Smooth muscle cell (in vitro differentiated cells): ENCODE results near the gene SNTG2. TPM values are rescaled to one million over a fixed set of nuclear protein-coding genes. Genes with fewer than 3 reads are reported as not detected.

Experiments used
- DNase-seq: peaks from one replicate; lab custom pipeline; 2025; ENCODE audit not compliant: unreplicated experiment; lab: John Stamatoyannopoulos, UW
- H2AFZ ChIP-seq: fragments of 200-600 bp; sonication (generic); 2 replicates; pipeline ENCODE4 v1.6.0; 2016; ENCODE audit warnings: antibody characterized with exemption, low read depth, mild to moderate bottlenecking
- H3F3A ChIP-seq: fragments of 200-600 bp; sonication (generic); 2 replicates; pipeline ENCODE4 v1.6.0; 2017; ENCODE audit warnings: antibody characterized with exemption, low read depth
- H3K27ac ChIP-seq: fragments of 200-600 bp; sonication (generic); 2 replicates; pipeline ENCODE4 v1.5.1; 2016; ENCODE audit warnings: low read depth, mild to moderate bottlenecking
- H3K27me3 ChIP-seq: fragments of 200-600 bp; sonication (generic); 2 replicates; pipeline ENCODE4 v1.6.1; 2016; ENCODE audit warnings: low read depth, mild to moderate bottlenecking
- H3K36me3 ChIP-seq: fragments of 200-600 bp; sonication (generic); 2 replicates; pipeline ENCODE4 v1.5.1; 2016; ENCODE audit warnings: low read depth
- H3K4me1 ChIP-seq: fragments of 200-600 bp; sonication (generic); 2 replicates; pipeline ENCODE4 v1.5.1; 2016; ENCODE audit warnings: low read depth
- H3K4me2 ChIP-seq: fragments of 200-600 bp; sonication (generic); 2 replicates; pipeline ENCODE4 v1.6.0; 2016; ENCODE audit warnings: mild to moderate bottlenecking
- H3K4me3 ChIP-seq: fragments of 200-600 bp; sonication (generic); 2 replicates; pipeline ENCODE4 v1.5.1; 2016; ENCODE audit warnings: mild to moderate bottlenecking
- H3K79me2 ChIP-seq: fragments of 200-600 bp; sonication (generic); 2 replicates; pipeline ENCODE4 v1.6.0; 2016; ENCODE audit warnings: low read depth, mild to moderate bottlenecking
- H3K9ac ChIP-seq: fragments of 200-600 bp; sonication (generic); 2 replicates; pipeline ENCODE4 v1.6.0; 2016; ENCODE audit warnings: low read depth
- H3K9me3 ChIP-seq: fragments of 200-600 bp; sonication (generic); replicated peaks from 2 replicates; pipeline ENCODE4 v1.5.1; 2016; ENCODE audit warnings: low read depth
- H4K20me1 ChIP-seq: fragments of 200-600 bp; sonication (generic); 2 replicates; pipeline ENCODE4 v1.6.0; 2016; ENCODE audit warnings: low read depth
- WGBS: methylation state at CpG from one replicate; pipeline ENCODE4 v1.1.7; 2016; ENCODE audit warnings: low lambda C conversion rate; 5-methylcytosine and 5-hydroxymethylcytosine counted together
- polyA plus RNA-seq: library from polyadenylated mRNA; unstranded; fragments of >200 nt; fragmentation: Nextera tagmentation; extraction: Ambion mirVana; gene quantifications from 2 replicates; pipeline ENCODE4 v1.2.1, GENCODE V29; 2016
- total RNA-seq: library from RNA; depleted of rRNA; stranded (reverse); fragments of >200 nt; gene quantifications from 2 replicates; pipeline ENCODE4 v1.2.3, GENCODE V29; 2014
- TF ChIP-seq, protein P1 (sequence below): fragments of 200-600 bp; sonication (generic); IDR thresholded peaks from 2 replicates; pipeline ENCODE4 v1.5.1; 2017; ENCODE audit warnings: borderline replicate concordance, mild to moderate bottlenecking, antibody characterized with exemption; ENCODE audit not compliant: insufficient read depth, poor library complexity, severe bottlenecking

Gene SNTG2
- total and polyA plus RNA-seq, 2 experiments from 2014 or later, result 0.56 TPM; not detected in 1

DNA sequence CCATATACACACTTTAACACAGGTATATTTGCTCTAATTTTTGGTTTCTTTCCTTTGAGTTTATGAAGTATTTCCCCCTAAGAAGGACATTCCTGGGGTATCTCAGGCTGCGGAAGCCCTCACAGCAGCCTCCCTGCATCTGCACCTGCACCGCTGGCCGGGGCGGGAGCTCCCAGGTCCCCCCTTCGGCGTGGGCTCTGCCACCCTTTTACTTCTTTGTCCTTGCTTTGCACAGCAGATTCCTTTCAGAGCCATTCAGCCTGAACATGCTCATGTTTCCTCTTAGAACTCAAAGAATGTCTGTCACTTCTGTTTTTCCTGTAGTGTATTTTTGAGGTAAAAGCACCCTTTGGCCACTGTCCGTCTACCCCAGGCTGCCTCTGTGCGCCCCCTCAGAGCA is 146.5 kb downstream of the SNTG2 start:
- H3K9me3 ChIP-seq, result no peaks in the 10 kb centered on the region
- TF ChIP-seq, protein P1, sequence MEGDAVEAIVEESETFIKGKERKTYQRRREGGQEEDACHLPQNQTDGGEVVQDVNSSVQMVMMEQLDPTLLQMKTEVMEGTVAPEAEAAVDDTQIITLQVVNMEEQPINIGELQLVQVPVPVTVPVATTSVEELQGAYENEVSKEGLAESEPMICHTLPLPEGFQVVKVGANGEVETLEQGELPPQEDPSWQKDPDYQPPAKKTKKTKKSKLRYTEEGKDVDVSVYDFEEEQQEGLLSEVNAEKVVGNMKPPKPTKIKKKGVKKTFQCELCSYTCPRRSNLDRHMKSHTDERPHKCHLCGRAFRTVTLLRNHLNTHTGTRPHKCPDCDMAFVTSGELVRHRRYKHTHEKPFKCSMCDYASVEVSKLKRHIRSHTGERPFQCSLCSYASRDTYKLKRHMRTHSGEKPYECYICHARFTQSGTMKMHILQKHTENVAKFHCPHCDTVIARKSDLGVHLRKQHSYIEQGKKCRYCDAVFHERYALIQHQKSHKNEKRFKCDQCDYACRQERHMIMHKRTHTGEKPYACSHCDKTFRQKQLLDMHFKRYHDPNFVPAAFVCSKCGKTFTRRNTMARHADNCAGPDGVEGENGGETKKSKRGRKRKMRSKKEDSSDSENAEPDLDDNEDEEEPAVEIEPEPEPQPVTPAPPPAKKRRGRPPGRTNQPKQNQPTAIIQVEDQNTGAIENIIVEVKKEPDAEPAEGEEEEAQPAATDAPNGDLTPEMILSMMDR, result no peak
- no peaks in the 10 kb centered on the region for H4K20me1 ChIP-seq
- H3K36me3 ChIP-seq, result no peaks in the 10 kb centered on the region
- WGBS, result 96% methylated on average over 8 of the region's 8 CpGs
- no peaks in the 10 kb centered on the region for H3F3A ChIP-seq
- H3K27me3 ChIP-seq, result no peaks in the 10 kb centered on the region
- no peak overlapping the region for H2AFZ ChIP-seq
- H3K27ac ChIP-seq, result no peak overlapping the region
- H3K4me3 ChIP-seq, result no peak overlapping the region
- no peak overlapping the region for H3K4me2 ChIP-seq
- no peak for DNase-seq
- H3K4me1 ChIP-seq, result peaks cover 8% of the 10 kb centered on the region
- H3K9ac ChIP-seq, result no peak overlapping the region
- no peaks in the 10 kb centered on the region for H3K79me2 ChIP-seq

DNA sequence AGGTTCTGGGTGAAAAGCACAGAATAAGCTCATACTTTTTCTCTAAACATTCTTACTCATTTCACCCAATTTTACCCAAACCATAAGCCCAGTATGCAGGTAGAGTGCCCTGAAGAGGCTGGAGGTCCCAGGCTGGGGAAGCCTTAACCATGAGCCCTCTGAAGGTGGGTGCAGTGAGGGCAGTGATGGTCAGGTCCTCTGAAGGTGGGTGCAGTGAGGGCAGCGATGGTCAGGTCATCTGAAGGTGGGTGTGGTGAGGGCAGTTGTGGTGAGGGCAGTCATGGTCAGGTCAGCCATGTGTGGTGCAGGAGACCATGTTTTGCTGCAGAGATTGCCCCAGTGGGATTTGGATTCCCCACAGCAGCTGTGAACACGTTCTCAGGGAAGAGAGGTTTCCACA is 148.8 kb downstream of the SNTG2 start:
- H3K9me3 ChIP-seq, result no peaks in the 10 kb centered on the region
- H3K79me2 ChIP-seq, result no peaks in the 10 kb centered on the region
- H3K27ac ChIP-seq, result no peak overlapping the region
- no peaks in the 10 kb centered on the region for H3K27me3 ChIP-seq
- H2AFZ ChIP-seq, result no peak overlapping the region
- 64% methylated on average over 2 of the region's 2 CpGs for WGBS
- no peaks in the 10 kb centered on the region for H3K36me3 ChIP-seq
- no peak overlapping the region for H3K4me2 ChIP-seq
- DNase-seq, result no peak
- no peaks in the 10 kb centered on the region for H4K20me1 ChIP-seq
- no peak overlapping the region for H3K9ac ChIP-seq
- peaks cover 8% of the 10 kb centered on the region for H3K4me1 ChIP-seq
- TF ChIP-seq, protein P1, result no peak
- H3K4me3 ChIP-seq, result no peak overlapping the region
- no peaks in the 10 kb centered on the region for H3F3A ChIP-seq

DNA sequence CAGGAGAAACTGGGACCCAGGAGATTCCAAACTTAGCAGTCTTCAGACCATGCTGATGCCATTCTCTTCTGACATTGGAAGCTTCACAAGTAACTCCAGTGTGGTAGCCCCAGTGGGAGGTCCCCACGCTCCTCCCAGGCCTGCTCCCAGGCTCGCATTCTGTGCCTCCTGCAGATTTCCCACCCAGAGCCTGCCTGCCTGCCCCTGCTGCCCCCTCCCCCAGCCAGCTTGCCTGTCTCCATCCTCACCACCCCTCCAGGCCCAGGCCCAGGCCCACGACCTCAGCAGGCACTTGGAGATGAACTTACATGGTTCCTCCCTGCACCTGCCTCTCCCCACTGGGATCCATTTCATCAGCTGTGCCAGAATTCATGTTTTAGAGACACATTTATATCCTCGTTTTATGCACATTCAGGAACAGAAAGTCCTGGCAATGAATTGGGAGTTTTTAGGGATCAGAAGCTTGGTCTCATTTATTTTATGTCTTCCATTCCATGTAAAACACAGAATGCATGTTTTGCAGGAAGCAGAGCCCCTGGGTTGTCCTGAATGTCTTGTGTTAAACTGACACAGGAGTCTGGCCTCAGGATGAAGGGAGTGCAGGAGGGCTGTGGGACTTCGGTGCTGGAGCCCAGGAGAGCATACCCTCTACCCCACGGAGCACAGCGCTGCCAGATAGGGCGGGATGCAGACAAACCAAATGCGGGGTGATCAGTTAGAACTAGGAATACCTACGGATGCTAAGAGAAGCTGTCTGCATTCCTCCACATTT is 150.5 kb downstream of the SNTG2 start:
- H3K4me3 ChIP-seq, result no peak overlapping the region
- no peaks in the 10 kb centered on the region for H3K27me3 ChIP-seq
- no peak overlapping the region for H2AFZ ChIP-seq
- TF ChIP-seq, protein P1, result no peak
- no peaks in the 10 kb centered on the region for H3K9me3 ChIP-seq
- no peaks in the 10 kb centered on the region for H3K36me3 ChIP-seq
- H3K4me1 ChIP-seq, result peaks cover 8% of the 10 kb centered on the region
- H3F3A ChIP-seq, result no peaks in the 10 kb centered on the region
- DNase-seq, result no peak
- no peaks in the 10 kb centered on the region for H3K79me2 ChIP-seq
- no peak overlapping the region for H3K27ac ChIP-seq
- no peaks in the 10 kb centered on the region for H4K20me1 ChIP-seq
- no peak overlapping the region for H3K4me2 ChIP-seq
- WGBS, result 86% methylated on average over 10 of the region's 10 CpGs
- H3K9ac ChIP-seq, result no peak overlapping the region
